Aorta (tissue), 5 donors: Measurements from ENCODE around the gene SLIT3. TPM values are rescaled to one million over a fixed set of nuclear protein-coding genes. Genes with fewer than 3 reads are reported as not detected.

ENCODE experiments used
- ATAC-seq: fragments of 200-7000 bp; cut with Tn5 transposase; one replicate; pipeline ENCODE4 v1.9.1; 2022; ENCODE audit warnings: moderate library complexity; ENCODE audit not compliant: low FRiP score
- DNase-seq, 2 donors: peaks; one replicate each; pipeline ENCODE4 v3.0.0-alpha.2; 2020
- H3K27ac ChIP-seq, 2 donors: one replicate each; pipeline ENCODE4 v1.5.1; 2013; ENCODE audit warnings: low read length in 2 of 2, mild to moderate bottlenecking in 2 of 2, moderate library complexity in 2 of 2, control low read depth in 1 of 2, inconsistent platforms in 1 of 2, low read depth in 1 of 2
- H3K27me3 ChIP-seq, 2 donors: one replicate each; pipeline ENCODE4 v1.6.1; 2013; ENCODE audit warnings: control low read depth in 1 of 2, low read length in 1 of 2, mild to moderate bottlenecking in 1 of 2, moderate library complexity in 1 of 2; ENCODE audit not compliant: insufficient read depth in 2 of 2, control insufficient read depth in 1 of 2
- H3K36me3 ChIP-seq, 2 donors: one replicate each; pipeline ENCODE4 v1.6.1; 2013; ENCODE audit warnings: control low read depth in 1 of 2, low read length in 1 of 2, mild to moderate bottlenecking in 1 of 2; ENCODE audit not compliant: insufficient read depth in 2 of 2, control insufficient read depth in 1 of 2
- H3K4me1 ChIP-seq, 2 donors: one replicate each; pipeline ENCODE4 v1.6.1; 2013; ENCODE audit warnings: low read length in 2 of 2, control low read depth in 1 of 2, mild to moderate bottlenecking in 1 of 2, moderate library complexity in 1 of 2; ENCODE audit not compliant: insufficient read depth in 2 of 2, control insufficient read depth in 1 of 2
- H3K4me3 ChIP-seq, 2 donors: one replicate each; pipeline ENCODE4 v1.5.1; 2013; ENCODE audit warnings: low read length in 2 of 2, control low read depth in 1 of 2, mild to moderate bottlenecking in 1 of 2
- H3K9me3 ChIP-seq: one replicate; pipeline ENCODE4 v1.6.1; 2013; ENCODE audit warnings: mild to moderate bottlenecking, low read length; ENCODE audit not compliant: control insufficient read depth
- WGBS, 2 donors: extraction: QIAGEN DNeasy Blood & Tissue Kit; methylation state at CpG; one replicate each; pipeline ENCODE4 v1.1.7; 2013; 5-methylcytosine and 5-hydroxymethylcytosine counted together
- intact Hi-C, 2 donors: fragments of 100-400 bp; cut with DNase I; formaldehyde crosslinking; loops; one replicate each; pipeline versions ENCODE4 v1.14.2 to v1.15.0; 2022
- polyA plus RNA-seq, 2 donors: library from polyadenylated mRNA; stranded (reverse); fragments of 200-250 nt; gene quantifications; one replicate each; pipeline ENCODE4 v1.2.3, GENCODE V29; 2013
- total RNA-seq, 2 donors: library from RNA; stranded (reverse); fragmentation: NEBNext Ultra II Directional; extraction: Animal tissue kit (Norgen Biotek cat#: 25700); gene quantifications; one replicate each; pipeline ENCODE4 v1.2.1, GENCODE V29; 2021
- donor health status: healthy with polysubstance abuse.
- donor health status: Bipolar disorder and iron deficiency.
- donor health status: DM: no; HTN: no; CAD: no.
- donor health status: DM: no; HTN: no; CAD: no.
- donor health status: DM: yes; HTN: yes; CAD: no.

The SLIT3 gene
- total and polyA plus RNA-seq, 4 donors: 8.6 to 108 (median 77.0) TPM

DNA sequence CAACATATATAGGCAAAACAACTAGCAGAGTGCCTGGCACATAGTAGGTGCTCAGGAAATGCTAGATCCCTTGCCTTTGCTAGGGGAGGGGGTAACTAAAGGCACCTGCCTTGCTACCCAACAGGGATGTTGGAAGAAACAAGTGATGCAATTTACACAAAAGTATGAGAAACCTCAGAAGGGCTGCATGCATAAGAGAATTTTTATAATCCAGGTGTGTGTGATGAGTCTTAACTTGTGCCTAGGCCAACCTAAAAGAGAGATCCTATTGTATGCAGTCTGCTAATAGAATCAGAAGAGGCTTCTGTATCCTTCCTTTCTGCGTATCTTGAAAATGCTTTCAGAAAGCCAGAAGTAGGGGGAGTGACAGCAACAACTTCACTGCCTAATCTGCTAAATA, 135.9 kb downstream of the SLIT3 start:
- no peak for DNase-seq
- ATAC-seq: no peak
- no peaks in the 10 kb centered on the region for H3K9me3 ChIP-seq
- 95 to 100% methylated on average over 1 of the region's 1 CpG for WGBS, 2 donors
- peak overlapping the region in 1 of 2 donors; percentile 19 for H3K27ac ChIP-seq
- intact Hi-C loops: no loop called here
- no peaks in the 10 kb centered on the region for H3K36me3 ChIP-seq
- H3K27me3 ChIP-seq: no peaks in the 10 kb centered on the region
- no peak overlapping the region for H3K4me3 ChIP-seq
- peaks cover 3 to 7% of the 10 kb centered on the region in 2 donors for H3K4me1 ChIP-seq

- peak overlapping the region; percentile 9 to 19 for H3K27ac ChIP-seq
- ATAC-seq: no peak
These were observed 136.4 kb downstream of the SLIT3 start for GRCh38 chr5:169164481-169164925.

DNA sequence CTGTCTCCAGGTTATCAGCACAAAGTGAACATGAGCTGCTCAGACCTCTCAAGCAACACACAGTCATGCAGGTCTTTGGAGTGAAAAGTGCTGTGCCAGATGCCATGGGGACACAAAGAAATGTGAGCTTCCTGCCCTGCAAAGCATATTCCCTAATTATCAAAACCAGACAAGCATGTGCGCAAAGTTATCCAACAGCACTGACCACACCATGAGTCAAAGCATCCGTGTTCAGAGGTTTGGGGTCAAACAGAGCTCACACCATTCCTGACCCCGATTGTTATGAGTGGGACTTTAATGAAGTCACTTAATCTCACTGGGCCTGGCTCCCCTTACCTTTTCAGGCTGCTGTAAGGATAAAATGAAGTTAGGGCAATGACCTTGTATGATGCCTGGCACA, 138.5 kb downstream of the SLIT3 start:
- DNase-seq (no peak), ATAC-seq (no peak)
- no peaks in the 10 kb centered on the region for H3K27me3 ChIP-seq
- H3K9me3 ChIP-seq: no peaks in the 10 kb centered on the region
- H3K36me3 ChIP-seq: no peaks in the 10 kb centered on the region
- no peak overlapping the region for H3K4me3 ChIP-seq
- 48 to 64% methylated on average over 3 of the region's 3 CpGs for WGBS, 2 donors
- peaks cover 0 to 3% of the 10 kb centered on the region in 2 donors for H3K4me1 ChIP-seq
- intact Hi-C loops: no loop called here
- peak overlapping the region in 1 of 2 donors; percentile 12 for H3K27ac ChIP-seq

More at GRCh38 chr5:169164481-169164925, 136.4 kb downstream of the SLIT3 start:
- 3 to 4% methylated on average over 6 of the region's 6 CpGs for WGBS, 2 donors
- Histone ChIP-seq H3K9me3 (no peaks in the 10 kb centered on the region), H3K4me1 (peaks cover 3 to 7% of the 10 kb centered on the region in 2 donors), H3K4me3 (no peak overlapping the region), H3K36me3 (no peaks in the 10 kb centered on the region), H3K27me3 (no peaks in the 10 kb centered on the region)
- DNase-seq: peak in 1 of 2 donors; percentile 58
- intact Hi-C loops: no loop called here

- Histone ChIP-seq H3K4me3 (no peak overlapping the region), H3K27ac (peak overlapping the region; percentile 71 to 85), H3K27me3 (no peaks in the 10 kb centered on the region), H3K4me1 (peaks cover 0 to 3% of the 10 kb centered on the region in 2 donors), H3K36me3 (no peaks in the 10 kb centered on the region), H3K9me3 (no peaks in the 10 kb centered on the region)
- intact Hi-C loops: no loop called here
- DNase-seq (peak; percentile 87 to 89), ATAC-seq (peak; percentile 85)
- 5 to 8% methylated on average over 12 to 13 of the region's 13 CpGs for WGBS, 2 donors
These were observed 139.8 kb downstream of the SLIT3 start for GRCh38 chr5:169161022-169161680.

- no peaks in the 10 kb centered on the region for H3K9me3 ChIP-seq
- ATAC-seq (peak; percentile 80), DNase-seq (peak in 1 of 2 donors; percentile 64)
- no peaks in the 10 kb centered on the region for H3K27me3 ChIP-seq
- H3K36me3 ChIP-seq: no peaks in the 10 kb centered on the region
- peaks cover 0 to 3% of the 10 kb centered on the region in 2 donors for H3K4me1 ChIP-seq
- intact Hi-C loops: no loop called here
- no peak overlapping the region for H3K4me3 ChIP-seq
- 6 to 9% methylated on average over 6 of the region's 6 CpGs for WGBS, 2 donors
- H3K27ac ChIP-seq: peak overlapping the region; percentile 71 to 85
These were observed 140.5 kb downstream of the SLIT3 start for GRCh38 chr5:169160405-169160901.

GRCh38 chr5:169158764-169159163, 142.2 kb downstream of the SLIT3 start:
- DNase-seq (no peak), ATAC-seq (no peak)
- WGBS, 2 donors: 98 to 100% methylated on average over 4 of the region's 4 CpGs
- H3K4me1 ChIP-seq: peaks cover 0 to 3% of the 10 kb centered on the region in 2 donors
- H3K4me3 ChIP-seq: no peak overlapping the region
- H3K9me3 ChIP-seq: no peaks in the 10 kb centered on the region
- no peak overlapping the region for H3K27ac ChIP-seq
- H3K36me3 ChIP-seq: no peaks in the 10 kb centered on the region
- no peaks in the 10 kb centered on the region for H3K27me3 ChIP-seq
- intact Hi-C loops: no loop called here

- ATAC-seq (no peak), DNase-seq (no peak)
- Histone ChIP-seq H3K36me3 (no peaks in the 10 kb centered on the region), H3K27ac (no peak overlapping the region), H3K4me3 (no peak overlapping the region), H3K27me3 (no peaks in the 10 kb centered on the region), H3K9me3 (no peaks in the 10 kb centered on the region), H3K4me1 (peaks cover 0 to 3% of the 10 kb centered on the region in 2 donors)
- intact Hi-C loops: no loop called here
- 94 to 100% methylated on average over 1 of the region's 1 CpG for WGBS, 2 donors
These were observed 143.9 kb downstream of the SLIT3 start for GRCh38 chr5:169157064-169157463.

DNA sequence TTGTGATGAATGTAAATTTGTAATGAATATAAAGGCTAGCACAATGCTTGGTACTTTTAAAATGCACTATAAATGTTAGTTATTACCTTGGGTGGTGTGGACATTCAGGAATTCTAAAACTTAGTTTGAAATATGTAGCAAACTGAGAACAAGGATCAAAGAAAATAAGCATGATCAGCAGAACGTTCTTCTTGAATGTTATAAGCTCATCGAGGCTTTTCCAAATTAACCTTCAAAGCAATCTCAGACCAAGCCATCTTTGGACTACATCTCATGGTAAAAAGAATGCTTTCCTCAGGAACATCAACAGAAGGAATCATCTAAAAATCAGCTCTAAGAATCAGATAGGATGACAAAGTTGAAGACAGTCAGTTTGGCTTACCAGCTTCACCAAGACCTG, 146.3 kb downstream of the SLIT3 start:
- Histone ChIP-seq H3K4me1 (no peaks in the 10 kb centered on the region), H3K27me3 (no peaks in the 10 kb centered on the region), H3K36me3 (no peaks in the 10 kb centered on the region), H3K9me3 (no peaks in the 10 kb centered on the region), H3K4me3 (no peak overlapping the region), H3K27ac (no peak overlapping the region)
- DNase-seq (no peak), ATAC-seq (no peak)
- intact Hi-C loops: no loop called here
- WGBS, 2 donors: 71 to 86% methylated on average over 2 of the region's 2 CpGs

GRCh38 chr5:169153405-169153804, 147.5 kb downstream of the SLIT3 start:
- WGBS, 2 donors: 24 to 26% methylated on average over 2 of the region's 2 CpGs
- H3K4me1 ChIP-seq: no peaks in the 10 kb centered on the region
- H3K27ac ChIP-seq: no peak overlapping the region

More at GRCh38 chr5:169153405-169153804, 147.5 kb downstream of the SLIT3 start:
- no peaks in the 10 kb centered on the region for H3K9me3 ChIP-seq
- intact Hi-C loops: no loop called here
- no peaks in the 10 kb centered on the region for H3K36me3 ChIP-seq
- no peak overlapping the region for H3K4me3 ChIP-seq
- no peaks in the 10 kb centered on the region for H3K27me3 ChIP-seq
- DNase-seq: no peak
- ATAC-seq: peak; percentile 47
